Endothelial cell of hepatic sinusoid (primary cell): ENCODE results near the gene TCEAL4.

Source experiments
- in situ Hi-C: cut with HindIII; loops from 2 replicates; pipeline ENCODE4 v1.10.0; 2017; ENCODE audit warnings: low sequenced_read_pairs

Gene TCEAL4

GRCh38 chrX:103585411-103586313 lies at the start of gene TCEAL4:
TSS of gene TCEAL4 (plus strand) at chrX:103585515. CDS start at chrX:103586676, 1,161 bp downstream.
- in situ Hi-C loops: no loop called here

GRCh38 chrX:103536071-103536470 lies 49.2 kb upstream of the TCEAL4 start:
- in situ Hi-C loops: no loop called here

- in situ Hi-C loops: no loop called here
These were observed 48.6 kb upstream of the TCEAL4 start for GRCh38 chrX:103536732-103537131.

DNA sequence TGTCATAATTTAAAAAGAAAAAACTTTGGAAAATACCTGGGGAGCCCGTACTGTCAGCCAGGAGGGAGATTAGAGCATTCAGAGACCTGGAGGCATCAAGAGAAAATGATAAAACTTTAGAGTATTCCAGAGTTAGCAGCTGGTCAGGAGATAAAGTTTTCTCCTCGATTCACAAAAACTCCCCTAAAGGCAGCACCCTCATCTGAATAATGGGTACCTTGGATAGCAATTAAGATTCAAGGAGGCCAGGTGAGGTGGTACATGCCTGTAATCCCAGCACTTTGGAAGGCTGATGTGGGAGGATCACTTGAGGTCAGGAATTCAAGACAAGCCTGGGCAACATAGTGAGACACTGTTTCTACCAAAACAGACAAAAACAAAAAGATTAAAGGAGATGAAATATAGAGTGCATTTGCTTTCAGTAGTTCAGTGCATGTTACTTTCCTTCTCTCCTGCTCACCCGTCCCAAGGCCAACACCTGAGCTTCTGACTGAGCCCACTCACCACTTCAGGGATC lies 47.4 kb upstream of the TCEAL4 start:
- in situ Hi-C loops: no loop called here

GRCh38 chrX:103538728-103539127 lies 46.6 kb upstream of the TCEAL4 start:
- in situ Hi-C loops: no loop called here

DNA sequence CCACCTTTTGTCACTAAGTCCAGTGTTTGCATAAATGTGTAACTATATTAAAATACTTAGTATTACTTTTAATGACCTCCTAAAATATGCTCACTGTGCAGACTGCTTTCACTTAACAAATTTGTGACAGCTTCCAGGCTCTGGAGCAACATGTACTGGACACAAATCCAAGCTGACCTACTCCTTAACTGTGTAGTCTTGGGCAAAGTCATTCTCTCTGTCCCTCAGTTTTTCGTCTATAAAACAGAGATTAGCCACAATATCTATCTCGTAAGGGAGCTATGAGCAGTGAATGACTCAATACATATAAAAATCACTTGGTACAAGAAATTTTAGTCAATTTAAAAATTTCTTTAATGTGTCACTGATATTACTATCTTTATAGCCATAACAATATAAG lies 45.6 kb upstream of the TCEAL4 start:
- in situ Hi-C loops: loop anchor here (5.0 kb wide), 1 partner anchor 43 kb away; no protein-coding TSS in a partner anchor

- in situ Hi-C loops: loop anchor here (5.0 kb wide), 1 partner anchor 42 kb away; no protein-coding TSS in a partner anchor
These were observed 45.2 kb upstream of the TCEAL4 start for GRCh38 chrX:103540145-103540544.

DNA sequence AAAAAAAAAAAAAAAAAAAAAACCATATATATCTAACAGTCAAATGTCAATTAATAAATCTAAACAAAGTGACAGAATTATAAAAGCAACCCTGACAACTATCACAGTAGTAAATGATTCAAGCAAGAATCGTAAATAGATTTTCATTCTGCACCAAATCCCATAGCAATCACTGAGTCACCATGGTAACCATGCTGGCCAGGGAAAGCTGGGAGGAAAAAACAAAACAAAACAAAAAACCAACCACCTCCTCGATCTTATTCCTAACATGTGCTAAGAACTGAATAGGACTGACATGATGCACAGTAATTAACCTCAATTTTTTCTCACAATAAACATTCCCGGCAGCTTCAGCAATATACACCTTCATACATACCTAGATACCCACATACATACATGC lies 35.4 kb upstream of the TCEAL4 start:
- in situ Hi-C loops: no loop called here

- in situ Hi-C loops: no loop called here
These were observed 34.8 kb upstream of the TCEAL4 start for GRCh38 chrX:103550415-103551051.

DNA sequence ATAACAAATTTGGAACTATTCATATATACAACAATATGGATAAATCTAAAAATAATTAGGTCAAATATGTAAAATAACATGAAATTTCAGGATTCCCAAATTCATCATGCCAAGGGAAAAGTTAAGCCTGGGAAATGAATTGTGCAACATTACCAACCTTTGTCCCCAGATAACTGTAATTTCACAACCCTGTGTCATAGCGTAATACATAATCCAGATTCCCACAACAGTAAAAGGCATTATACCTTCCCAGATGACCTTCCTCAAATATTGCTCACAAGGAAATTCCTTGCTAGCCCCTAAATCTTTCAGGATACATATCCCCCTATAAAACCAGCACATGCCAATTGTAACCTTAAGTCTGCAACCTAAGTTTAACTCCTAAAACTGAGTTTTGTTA lies 33.1 kb upstream of the TCEAL4 start:
- in situ Hi-C loops: no loop called here

DNA sequence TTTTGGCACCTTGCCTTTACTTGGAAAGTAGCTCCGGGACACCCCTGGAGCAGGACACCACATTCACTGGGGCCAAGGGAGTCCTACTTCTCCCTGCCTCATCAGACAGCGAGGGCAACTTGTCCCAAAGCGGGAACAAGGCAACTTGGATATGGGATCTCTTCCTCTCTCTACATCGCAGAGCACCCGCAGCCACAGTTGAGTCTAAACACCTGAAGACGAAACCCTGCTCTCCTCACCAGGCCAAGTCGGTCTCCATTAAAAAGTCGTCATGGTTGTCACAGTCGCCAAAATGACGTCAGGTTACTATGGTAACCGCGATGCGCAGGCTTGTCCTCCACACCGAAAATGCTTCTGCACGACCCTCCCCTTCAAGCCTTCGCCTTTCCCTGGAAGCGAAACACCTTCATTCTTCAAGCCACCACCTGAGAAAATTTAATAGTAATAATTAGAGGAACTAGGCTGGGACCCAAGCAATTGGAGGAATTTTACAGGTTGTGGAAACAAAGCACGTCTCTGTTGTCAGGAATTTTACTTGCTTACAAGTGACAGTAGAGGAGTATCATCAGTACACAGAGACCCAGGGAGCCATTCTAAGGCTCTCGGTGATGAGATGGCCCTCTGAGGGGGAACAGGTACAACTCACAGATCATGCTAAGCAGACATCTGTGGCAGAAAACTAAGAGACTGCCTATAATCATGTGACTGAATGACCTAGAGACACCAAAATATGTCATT lies 30.5 kb upstream of the TCEAL4 start:
- in situ Hi-C loops: no loop called here

- in situ Hi-C loops: no loop called here
These were observed 28.2 kb upstream of the TCEAL4 start for GRCh38 chrX:103556963-103557612.

DNA sequence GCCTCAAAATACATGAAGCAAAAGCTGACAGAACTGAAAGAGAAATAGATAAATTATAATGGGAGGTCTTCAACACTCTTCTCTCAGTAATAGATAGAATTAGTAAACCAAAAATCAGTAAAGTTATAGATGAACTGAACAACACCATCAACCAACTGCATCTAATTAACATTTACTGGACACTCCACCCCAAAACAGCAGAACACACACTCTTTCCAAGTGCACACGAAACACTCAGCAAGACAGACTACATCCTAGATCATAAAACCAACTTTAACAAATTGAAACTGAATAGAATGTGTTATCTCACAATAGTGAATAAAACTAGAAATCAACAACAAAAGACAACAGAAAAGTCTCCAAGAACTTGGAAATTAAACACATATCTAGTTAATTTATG lies 25.1 kb upstream of the TCEAL4 start:
- in situ Hi-C loops: no loop called here

DNA sequence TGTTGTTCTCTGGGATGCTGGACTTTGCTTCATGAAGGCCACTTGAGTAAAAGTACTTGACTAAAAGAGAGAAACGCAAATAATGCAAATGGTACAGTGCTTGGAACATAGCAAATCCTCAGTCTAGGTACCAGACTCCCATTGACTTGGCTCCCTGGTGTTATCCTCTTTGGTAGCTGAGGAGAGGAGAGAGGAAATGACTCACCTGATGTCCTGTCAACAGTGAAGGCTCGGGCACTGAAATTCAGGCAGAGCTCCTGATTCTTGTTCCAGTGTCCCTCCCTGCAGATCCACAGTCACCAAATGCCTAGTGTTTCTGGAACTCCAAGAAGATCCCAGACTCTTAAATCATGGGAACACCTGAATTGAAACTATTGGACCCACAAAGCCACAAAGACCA lies 22.5 kb upstream of the TCEAL4 start:
- in situ Hi-C loops: no loop called here

DNA sequence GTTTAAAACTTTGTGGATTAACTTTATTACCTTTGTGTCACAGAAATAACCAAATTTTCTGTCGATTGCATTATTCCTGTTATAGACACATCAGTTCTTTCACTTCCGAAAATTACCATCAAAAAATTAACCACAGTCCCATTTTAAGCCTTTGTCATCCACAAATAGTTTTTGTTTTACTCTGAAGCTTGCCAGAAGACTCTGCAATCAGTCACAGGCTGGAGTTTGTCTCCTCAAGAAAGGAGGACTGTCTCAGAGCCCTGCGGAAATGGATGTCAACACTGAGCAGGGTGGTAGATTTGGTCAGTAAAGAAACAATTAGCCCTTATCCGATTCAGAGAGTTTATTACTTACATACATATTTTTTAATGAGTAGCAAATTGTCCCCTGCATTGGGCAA lies 20.1 kb upstream of the TCEAL4 start:
- in situ Hi-C loops: no loop called here

- in situ Hi-C loops: no loop called here
These were observed 19.6 kb upstream of the TCEAL4 start for GRCh38 chrX:103565752-103566151.

- in situ Hi-C loops: no loop called here
These were observed 14.2 kb upstream of the TCEAL4 start for GRCh38 chrX:103571121-103571520.

DNA sequence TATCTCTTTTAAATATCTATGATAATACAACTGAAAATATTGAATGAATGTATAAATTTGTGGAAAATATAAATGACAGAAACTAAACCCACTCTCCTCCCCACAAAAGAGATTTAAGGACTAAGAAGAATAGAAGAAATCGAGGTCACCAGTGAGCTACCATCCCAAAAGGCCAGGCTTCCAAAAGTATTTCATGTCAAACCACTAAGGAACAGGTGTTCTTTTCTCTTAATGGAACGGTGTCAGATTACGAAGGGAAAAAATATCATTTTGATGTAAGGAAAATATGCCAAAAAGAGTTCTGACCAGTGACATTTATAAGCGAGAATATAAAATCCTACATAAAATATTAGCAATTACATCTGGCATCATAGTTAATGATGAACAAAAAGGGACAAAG lies 13.6 kb upstream of the TCEAL4 start:
- in situ Hi-C loops: no loop called here

DNA sequence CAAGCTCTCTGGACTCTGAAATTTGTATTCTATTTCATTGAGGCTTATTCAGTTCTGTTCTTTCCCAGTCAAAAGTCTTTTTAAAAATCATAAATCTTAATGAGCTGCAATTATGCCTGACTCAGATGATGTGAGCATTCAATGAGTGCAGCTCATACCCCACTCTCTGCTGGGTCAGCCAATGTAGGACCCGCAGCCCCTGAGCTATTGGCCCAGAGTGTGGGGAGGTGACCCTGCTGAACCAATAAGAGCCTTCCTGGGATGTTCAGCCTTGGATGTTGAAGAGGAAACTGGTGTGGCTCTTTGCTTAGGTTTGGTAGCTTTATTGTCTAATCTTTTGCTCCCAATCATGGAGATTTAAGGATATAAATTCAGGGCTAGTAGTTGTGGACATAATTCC lies 12.1 kb upstream of the TCEAL4 start:
- in situ Hi-C loops: no loop called here

DNA sequence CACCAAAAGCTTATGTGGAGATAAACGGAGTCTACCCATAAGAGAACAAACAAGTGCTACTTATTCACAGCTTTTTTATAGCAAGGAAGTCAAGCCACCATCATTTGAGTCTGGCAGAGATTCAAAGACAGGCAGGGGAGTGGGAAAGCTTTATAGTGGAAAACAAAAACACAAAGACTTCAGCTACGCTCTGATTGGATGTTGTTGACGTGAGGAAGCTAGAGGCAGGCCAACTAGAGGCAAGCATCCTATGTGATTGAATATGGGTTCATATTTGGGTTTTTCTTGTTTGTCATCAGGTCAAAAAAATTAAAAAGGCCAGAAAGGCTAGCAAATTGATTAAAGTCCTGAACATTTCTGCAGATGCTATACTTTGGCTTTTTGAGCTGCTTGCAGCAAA lies 719 bp upstream of the TCEAL4 start:
- in situ Hi-C loops: loop anchor here (5.0 kb wide), 2 partner anchors 42 to 58 kb away; no protein-coding TSS in a partner anchor

- in situ Hi-C loops: no loop called here
These were observed 965 bp downstream of the TCEAL4 start for GRCh38 chrX:103586314-103586646.
